ENCODE results near the gene SLC25A52. TPM values are rescaled to one million over a fixed set of nuclear protein-coding genes. Genes with fewer than 3 reads are reported as not detected.
A peak's percentile ranks its signal among the peaks of the same experiment; 100 is the strongest.
"Not testable (repeated sequence)": the region's sequence is repeated elsewhere in the genome, so short reads cannot be mapped to it uniquely, and the experiment has no call there.

SLC25A52 gene
- total RNA-seq, 5 donors from 2014 or later (not counting 1 experiment from before 2014, with no cell fraction given) = not detected

DNA sequence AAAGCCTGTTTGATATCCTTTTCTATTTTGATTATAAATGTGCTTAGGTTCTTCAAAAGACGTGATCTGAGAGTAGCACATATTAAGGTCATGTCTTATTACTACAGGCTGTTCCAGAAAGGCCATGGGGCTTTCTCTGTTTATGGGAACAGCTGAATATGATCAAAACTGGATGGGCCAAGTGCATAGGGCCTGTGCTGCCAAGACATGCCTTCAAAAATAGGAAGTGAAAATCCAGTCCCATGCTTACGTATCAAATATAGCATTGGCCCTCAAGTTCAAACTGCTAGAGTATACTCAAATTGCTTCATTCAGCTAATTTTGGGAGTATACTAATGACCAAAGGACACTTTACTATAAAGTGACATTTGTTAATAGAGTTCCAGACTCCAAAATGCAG lies 24.1 kb downstream of the SLC25A52 start:
- Histone ChIP-seq H3K4me1 (ENCODE audit: control insufficient read depth in 1 of 2, extremely low read depth in 1 of 2, insufficient read depth in 2 of 2, low read length in 2 of 2) (no peaks in the 10 kb centered on the region), H3K27ac (ENCODE audit: low read length) (no peak overlapping the region), H3K36me3 (ENCODE audit: control insufficient read depth in 2 of 2, extremely low read depth in 1 of 2, insufficient read depth in 1 of 2, low read length in 1 of 2) (no peaks in the 10 kb centered on the region), H3K27me3 (replicated peaks in 1 of 2; ENCODE audit: control insufficient read depth in 2 of 2, extremely low read depth in 1 of 2, insufficient read depth in 2 of 2, low read length in 1 of 2) (peaks cover 0 to 3% of the 10 kb centered on the region in 2 experiments), H3K9me3 (no peaks in the 10 kb centered on the region), H3K4me3 (ENCODE audit: control insufficient read depth in 1 of 2, extremely low read depth in 1 of 2, low read length in 1 of 2) (no peak overlapping the region)
- H3K27me3 Mint-ChIP-seq = peaks cover 0 to 10% of the 10 kb centered on the region in 2 donors
- peaks cover 0 to 7% (median 7%) of the 10 kb centered on the region in 3 donors for H3K9me3 Mint-ChIP-seq
- H3K36me3 Mint-ChIP-seq = no peaks in the 10 kb centered on the region
- ATAC-seq (replicated peaks in 1 of 4) (no peak), DNase-seq (no peak)
- no peak overlapping the region for H3K27ac Mint-ChIP-seq
- POLR2A ChIA-PET = no interaction called here
- 100% methylated on average over 1 of the region's 2 CpGs for WGBS (ENCODE audit: insufficient coverage)
- CTCF ChIA-PET = interaction anchor here (0.6 to 1.4 kb wide), 4 partner anchors 11 to 84 kb away, joined by 3 to 4 read pairs (median 3); no protein-coding TSS in a partner anchor
- no peaks in the 10 kb centered on the region for H3K4me1 Mint-ChIP-seq
- H3K4me3 Mint-ChIP-seq = no peak overlapping the region

DNA sequence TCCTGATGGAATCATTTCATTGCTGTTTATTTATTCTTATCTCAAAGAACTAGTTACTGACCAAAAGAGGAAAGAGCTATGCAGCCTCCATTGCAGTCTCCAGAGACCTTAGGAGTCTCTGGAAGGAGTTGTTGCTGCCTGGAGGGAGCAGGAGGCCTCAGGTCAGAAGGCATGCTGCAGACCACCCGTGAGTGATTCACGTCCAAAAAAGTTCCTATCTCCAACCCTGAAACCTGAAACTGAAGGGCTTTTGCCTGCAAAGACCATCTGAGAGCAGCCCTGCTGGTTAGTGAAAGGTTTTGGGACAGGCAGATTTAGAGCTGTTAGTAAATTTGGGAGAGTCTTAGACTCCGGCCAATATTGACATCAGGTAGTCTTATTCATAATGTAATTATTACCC lies 29.1 kb downstream of the SLC25A52 start:
- DNase-seq (no peak), ATAC-seq (replicated peaks in 1 of 4) (no peak)
- POLR2A ChIA-PET = no interaction called here
- Mint-ChIP-seq H3K4me1 (no peaks in the 10 kb centered on the region), H3K27me3 (peaks cover 12 to 28% of the 10 kb centered on the region in 2 donors), H3K9me3 (no peaks in the 10 kb centered on the region), H3K27ac (no peak overlapping the region), H3K4me3 (no peak overlapping the region), H3K36me3 (no peaks in the 10 kb centered on the region)
- WGBS (ENCODE audit: insufficient coverage) = no CpG with 5 or more reads among the region's 3 CpGs
- H3K4me3 ChIP-seq (ENCODE audit: control insufficient read depth in 1 of 2, extremely low read depth in 1 of 2, low read length in 1 of 2) = no peak overlapping the region
- H3K4me1 ChIP-seq (ENCODE audit: control insufficient read depth in 1 of 2, extremely low read depth in 1 of 2, insufficient read depth in 2 of 2, low read length in 2 of 2) = no peaks in the 10 kb centered on the region
- H3K9me3 ChIP-seq = no peaks in the 10 kb centered on the region
- H3K27me3 ChIP-seq (replicated peaks in 1 of 2; ENCODE audit: control insufficient read depth in 2 of 2, extremely low read depth in 1 of 2, insufficient read depth in 2 of 2, low read length in 1 of 2) = peaks cover 0 to 5% of the 10 kb centered on the region in 2 experiments
- no peak overlapping the region for H3K27ac ChIP-seq (ENCODE audit: low read length)
- CTCF ChIA-PET = no interaction called here
- no peaks in the 10 kb centered on the region for H3K36me3 ChIP-seq (ENCODE audit: control insufficient read depth in 2 of 2, extremely low read depth in 1 of 2, insufficient read depth in 1 of 2, low read length in 1 of 2)

DNA sequence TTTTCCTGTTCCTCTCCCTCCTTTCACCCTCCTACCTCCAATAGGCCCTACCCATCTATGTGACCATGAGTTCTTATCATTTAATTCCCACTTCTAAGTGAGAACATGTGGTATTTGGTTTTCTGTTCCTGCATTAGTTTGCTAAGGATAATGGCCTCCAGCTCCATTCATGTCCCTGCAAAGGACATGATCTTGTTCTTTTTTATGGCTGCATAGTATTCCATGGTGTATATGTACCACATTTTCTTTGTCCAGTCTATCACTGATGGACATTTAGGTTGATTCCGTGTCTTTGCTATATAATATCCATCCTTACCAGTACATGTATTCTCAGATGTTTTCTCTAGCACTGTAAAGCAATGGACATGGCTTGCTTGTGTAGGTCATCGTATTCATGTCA lies 31.5 kb downstream of the SLC25A52 start:
- H3K36me3 Mint-ChIP-seq; DNase-seq; CTCF ChIA-PET; H3K9me3 ChIP-seq; H3K4me1 ChIP-seq (ENCODE audit: control insufficient read depth in 1 of 2, extremely low read depth in 1 of 2, insufficient read depth in 2 of 2, low read length in 2 of 2); H3K4me3 Mint-ChIP-seq; H3K27ac Mint-ChIP-seq; H3K9me3 Mint-ChIP-seq; POLR2A ChIA-PET; ATAC-seq (replicated peaks in 1 of 4); H3K4me1 Mint-ChIP-seq; H3K27ac ChIP-seq (ENCODE audit: low read length); H3K4me3 ChIP-seq (ENCODE audit: control insufficient read depth in 1 of 2, extremely low read depth in 1 of 2, low read length in 1 of 2); H3K36me3 ChIP-seq (ENCODE audit: control insufficient read depth in 2 of 2, extremely low read depth in 1 of 2, insufficient read depth in 1 of 2, low read length in 1 of 2): not testable (repeated sequence)
- H3K27me3 ChIP-seq (replicated peaks in 1 of 2; ENCODE audit: control insufficient read depth in 2 of 2, extremely low read depth in 1 of 2, insufficient read depth in 2 of 2, low read length in 1 of 2) = peaks cover 0 to 22% of the 10 kb centered on the region in 2 experiments
- peaks cover 28 to 49% of the 10 kb centered on the region in 2 donors for H3K27me3 Mint-ChIP-seq
- no CpG with 5 or more reads among the region's 2 CpGs for WGBS (ENCODE audit: insufficient coverage)

- Histone ChIP-seq H3K4me3 (ENCODE audit: control insufficient read depth in 1 of 2, extremely low read depth in 1 of 2, low read length in 1 of 2) (peak overlapping the region; percentile 31 to 39), H3K27ac (ENCODE audit: low read length) (no peak overlapping the region), H3K27me3 (replicated peaks in 1 of 2; ENCODE audit: control insufficient read depth in 2 of 2, extremely low read depth in 1 of 2, insufficient read depth in 2 of 2, low read length in 1 of 2) (peaks cover 0 to 30% of the 10 kb centered on the region in 2 experiments), H3K36me3 (ENCODE audit: control insufficient read depth in 2 of 2, extremely low read depth in 1 of 2, insufficient read depth in 1 of 2, low read length in 1 of 2) (no peaks in the 10 kb centered on the region), H3K9me3 (no peaks in the 10 kb centered on the region), H3K4me1 (ENCODE audit: control insufficient read depth in 1 of 2, extremely low read depth in 1 of 2, insufficient read depth in 2 of 2, low read length in 2 of 2) (no peaks in the 10 kb centered on the region)
- Mint-ChIP-seq H3K4me1 (peaks cover 4 to 7% (median 5%) of the 10 kb centered on the region in 3 donors), H3K27ac (no peak overlapping the region), H3K27me3 (peaks cover 25 to 45% of the 10 kb centered on the region in 2 donors), H3K36me3 (no peaks in the 10 kb centered on the region), H3K9me3 (peaks cover 6 to 7% (median 7%) of the 10 kb centered on the region in 3 donors), H3K4me3 (peak overlapping the region; percentile 63 to 88 (median 74))
- POLR2A ChIA-PET = no interaction called here
- DNase-seq (no peak), ATAC-seq (replicated peaks in 1 of 4) (peak in 2 of 4 experiments; percentile 13 to 51)
- 23% methylated on average over 38 of the region's 43 CpGs for WGBS (ENCODE audit: insufficient coverage)
- CTCF ChIA-PET = interaction anchor here (0.6 to 2.4 kb wide), 6 partner anchors 12 to 1440 kb away, joined by 3 to 11 read pairs (median 3); no protein-coding TSS in a partner anchor
Measured at GRCh38 chr18:31723990-31724711, 36.5 kb downstream of the SLC25A52 start.

DNA sequence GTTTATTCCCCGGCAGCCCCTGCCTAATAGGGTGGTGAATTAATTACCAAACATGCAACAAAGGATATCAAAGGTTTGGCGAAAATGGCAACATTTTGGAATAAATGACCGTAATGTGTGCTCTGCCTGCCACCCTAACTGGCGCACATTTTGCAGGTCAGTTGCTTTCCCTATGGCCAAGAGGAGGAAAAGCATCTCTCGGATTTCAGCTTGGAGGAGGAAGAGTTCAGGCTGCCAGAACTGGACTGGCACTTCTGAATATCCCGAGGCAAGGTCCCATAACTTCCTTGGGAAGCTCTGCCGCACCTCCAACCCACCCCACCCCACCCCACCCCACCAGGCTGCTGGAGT lies 37.1 kb downstream of the SLC25A52 start:
- no peak overlapping the region for H3K4me3 ChIP-seq (ENCODE audit: control insufficient read depth in 1 of 2, extremely low read depth in 1 of 2, low read length in 1 of 2)
- CTCF ChIA-PET = interaction anchor here (0.6 to 2.4 kb wide), 4 partner anchors 13 to 1441 kb away, joined by 3 to 15 read pairs (median 8); no protein-coding TSS in a partner anchor
- no peaks in the 10 kb centered on the region for H3K36me3 ChIP-seq (ENCODE audit: control insufficient read depth in 2 of 2, extremely low read depth in 1 of 2, insufficient read depth in 1 of 2, low read length in 1 of 2)
- no peak overlapping the region for H3K27ac ChIP-seq (ENCODE audit: low read length)
- peaks cover 0 to 30% of the 10 kb centered on the region in 2 experiments for H3K27me3 ChIP-seq (replicated peaks in 1 of 2; ENCODE audit: control insufficient read depth in 2 of 2, extremely low read depth in 1 of 2, insufficient read depth in 2 of 2, low read length in 1 of 2)
- no peak for ATAC-seq (replicated peaks in 1 of 4)
- no peak for DNase-seq
- no peak overlapping the region for H3K27ac Mint-ChIP-seq
- 96% methylated on average over 3 of the region's 7 CpGs for WGBS (ENCODE audit: insufficient coverage)
- H3K9me3 Mint-ChIP-seq = peaks cover 6 to 11% (median 10%) of the 10 kb centered on the region in 3 donors
- peaks cover 24 to 45% of the 10 kb centered on the region in 2 donors for H3K27me3 Mint-ChIP-seq
- H3K4me1 Mint-ChIP-seq = peaks cover 4 to 7% (median 5%) of the 10 kb centered on the region in 3 donors
- peak overlapping the region in 1 of 3 donors; percentile 88 for H3K4me3 Mint-ChIP-seq
- no peaks in the 10 kb centered on the region for H3K36me3 Mint-ChIP-seq
- POLR2A ChIA-PET = no interaction called here
- no peaks in the 10 kb centered on the region for H3K4me1 ChIP-seq (ENCODE audit: control insufficient read depth in 1 of 2, extremely low read depth in 1 of 2, insufficient read depth in 2 of 2, low read length in 2 of 2)
- H3K9me3 ChIP-seq = no peaks in the 10 kb centered on the region

- ATAC-seq (replicated peaks in 1 of 4) = peak; percentile 65 to 84 (median 72)
- POLR2A ChIA-PET = interaction anchor here in 1 of 2 donors (0.7 kb wide), 1 partner anchor 100 kb away, joined by 3 read pairs; no protein-coding TSS in a partner anchor
- Mint-ChIP-seq H3K4me1 (peaks cover 4 to 7% (median 5%) of the 10 kb centered on the region in 3 donors), H3K4me3 (no peak overlapping the region), H3K27me3 (peaks cover 22 to 38% of the 10 kb centered on the region in 2 donors), H3K9me3 (peaks cover 6 to 11% (median 10%) of the 10 kb centered on the region in 3 donors), H3K27ac (no peak overlapping the region), H3K36me3 (no peaks in the 10 kb centered on the region)
- WGBS (ENCODE audit: insufficient coverage) = 0% methylated on average over 2 of the region's 7 CpGs
- Histone ChIP-seq H3K36me3 (ENCODE audit: control insufficient read depth in 2 of 2, extremely low read depth in 1 of 2, insufficient read depth in 1 of 2, low read length in 1 of 2) (no peaks in the 10 kb centered on the region), H3K27me3 (replicated peaks in 1 of 2; ENCODE audit: control insufficient read depth in 2 of 2, extremely low read depth in 1 of 2, insufficient read depth in 2 of 2, low read length in 1 of 2) (peaks cover 0 to 27% of the 10 kb centered on the region in 2 experiments), H3K9me3 (no peaks in the 10 kb centered on the region), H3K4me3 (ENCODE audit: control insufficient read depth in 1 of 2, extremely low read depth in 1 of 2, low read length in 1 of 2) (no peak overlapping the region), H3K27ac (ENCODE audit: low read length) (no peak overlapping the region), H3K4me1 (ENCODE audit: control insufficient read depth in 1 of 2, extremely low read depth in 1 of 2, insufficient read depth in 2 of 2, low read length in 2 of 2) (no peaks in the 10 kb centered on the region)
- peak in 34 of 35 experiments; percentile 17 to 81 (median 54) for DNase-seq
- CTCF ChIA-PET = interaction anchor here (0.6 to 2.4 kb wide), 3 partner anchors 86 to 166 kb away, joined by 6 to 15 read pairs (median 11); no protein-coding TSS in a partner anchor
Measured at GRCh38 chr18:31722369-31722957, 38.2 kb downstream of the SLC25A52 start.

Data from T-cell (primary cell).